Neural progenitor cell (in vitro differentiated cells): ENCODE results near the gene SART1. TPM values are rescaled to one million over a fixed set of nuclear protein-coding genes. Genes with fewer than 3 reads are reported as not detected.
"Not testable (repeated sequence)": the region's sequence is repeated elsewhere in the genome, so short reads cannot be mapped to it uniquely, and the experiment has no call there.

ENCODE experiments used
- DNase-seq: peaks from one replicate; pipeline ENCODE4 v3.0.0-alpha.2; 2016; ENCODE audit warnings: low spot score
- H2AFZ ChIP-seq: fragments of 200-600 bp; sonication (generic); replicated peaks from 2 replicates; pipeline ENCODE4 v1.6.1; 2016; ENCODE audit warnings: antibody characterized with exemption
- H3F3A ChIP-seq: fragments of 200-600 bp; sonication (generic); 2 replicates; pipeline ENCODE4 v1.6.1; 2016; ENCODE audit warnings: antibody characterized with exemption, low read depth
- H3K27ac ChIP-seq: fragments of 200-600 bp; sonication (generic); 2 replicates; pipeline ENCODE4 v1.5.1; 2016; ENCODE audit warnings: mild to moderate bottlenecking
- H3K27me3 ChIP-seq: fragments of 200-600 bp; sonication (generic); 2 replicates; pipeline ENCODE4 v1.6.1; 2016; ENCODE audit warnings: mild to moderate bottlenecking, moderate library complexity
- H3K36me3 ChIP-seq: fragments of 200-600 bp; sonication (generic); 2 replicates; pipeline ENCODE4 v1.5.1; 2016
- H3K4me1 ChIP-seq: fragments of 200-600 bp; sonication (generic); 2 replicates; pipeline ENCODE4 v1.6.1; 2016; ENCODE audit warnings: mixed run types
- H3K4me2 ChIP-seq: fragments of 200-600 bp; sonication (generic); 2 replicates; pipeline ENCODE4 v1.6.1; 2016
- H3K4me3 ChIP-seq: fragments of 200-600 bp; sonication (generic); 2 replicates; pipeline ENCODE4 v1.5.1; 2016
- H3K79me2 ChIP-seq: fragments of 200-600 bp; sonication (generic); 2 replicates; pipeline ENCODE4 v1.6.1; 2016; ENCODE audit warnings: low read depth
- H3K9ac ChIP-seq: fragments of 200-600 bp; sonication (generic); 2 replicates; pipeline ENCODE4 v1.6.1; 2016
- H3K9me3 ChIP-seq: fragments of 200-600 bp; sonication (generic); 2 replicates; pipeline ENCODE4 v1.5.1; 2016; ENCODE audit warnings: low read depth
- H4K20me1 ChIP-seq: fragments of 200-600 bp; sonication (generic); 2 replicates; pipeline ENCODE4 v1.6.1; 2016; ENCODE audit warnings: low read depth
- H3K27ac Mint-ChIP-seq: 3 replicates; pipeline ENCODE4 v1.8.0; 2021; ENCODE audit warnings: mixed read lengths
- H3K27me3 Mint-ChIP-seq: 2 replicates; pipeline ENCODE4 v1.8.0; 2022; ENCODE audit warnings: low read depth, mild to moderate bottlenecking, inconsistent platforms, moderate library complexity, mixed read lengths; ENCODE audit not compliant: insufficient read depth
- H3K36me3 Mint-ChIP-seq: 3 replicates; pipeline ENCODE4 v1.8.0; 2021; ENCODE audit warnings: mixed read lengths
- H3K4me1 Mint-ChIP-seq: 3 replicates; pipeline ENCODE4 v1.8.0; 2021; ENCODE audit warnings: mixed read lengths
- H3K4me3 Mint-ChIP-seq: 3 replicates; pipeline ENCODE4 v1.8.0; 2021; ENCODE audit warnings: mild to moderate bottlenecking, moderate library complexity, mixed read lengths
- H3K9me3 Mint-ChIP-seq: 3 replicates; pipeline ENCODE4 v1.8.0; 2020; ENCODE audit warnings: mixed read lengths
- EZH2 ChIP-seq: fragments of 200-600 bp; sonication (generic); IDR thresholded peaks from 2 replicates; pipeline ENCODE4 v1.6.1; 2017; ENCODE audit warnings: antibody characterized with exemption, mild to moderate bottlenecking, moderate library complexity
- EZH2phosphoT487 ChIP-seq: fragments of 200-600 bp; sonication (generic); IDR thresholded peaks from 2 replicates; pipeline ENCODE4 v1.6.1; 2017; ENCODE audit warnings: antibody characterized with exemption
- total RNA-seq: library from RNA; depleted of rRNA; stranded (reverse); fragments of >200 nt; gene quantifications from 2 replicates; pipeline ENCODE4 v1.2.3, GENCODE V29; 2015; ENCODE audit warnings: low replicate concordance
- TF ChIP-seq, protein P1 (sequence below): fragments of 200-600 bp; sonication (generic); IDR thresholded peaks from 2 replicates; pipeline ENCODE4 v1.5.1; 2017; ENCODE audit warnings: antibody characterized with exemption, mild to moderate bottlenecking

Gene SART1
- total RNA-seq, 1 donor from 2014 or later = 8.6 TPM

DNA sequence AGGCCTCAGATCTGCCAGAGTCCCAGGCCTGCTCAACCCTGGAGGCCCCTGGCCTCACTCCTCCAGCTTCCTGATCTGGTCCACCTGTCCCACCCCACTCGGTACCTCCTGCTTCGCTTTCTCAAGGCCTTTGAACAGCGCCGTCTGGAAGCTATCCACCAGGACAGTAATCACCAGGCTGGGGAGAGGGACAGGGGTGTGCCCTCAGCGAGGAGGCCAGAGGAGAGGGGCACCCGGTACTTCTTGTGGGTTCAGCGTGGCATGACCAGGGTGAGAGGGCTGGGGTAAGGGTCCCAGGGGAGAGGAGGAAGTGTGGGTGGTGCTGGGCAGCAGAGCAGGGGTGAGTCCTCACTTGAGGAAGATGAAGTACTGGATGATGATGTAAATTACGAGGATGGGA lies 58.7 kb downstream of the SART1 start:
- peaks cover 4% of the 10 kb centered on the region for H3K4me1 Mint-ChIP-seq
- no peak overlapping the region for H3K27ac Mint-ChIP-seq
- no peaks in the 10 kb centered on the region for H4K20me1 ChIP-seq
- H3K36me3 ChIP-seq = no peaks in the 10 kb centered on the region
- no peak overlapping the region for H3K4me3 Mint-ChIP-seq
- H3K27me3 ChIP-seq = peaks cover 29% of the 10 kb centered on the region
- H3K4me2 ChIP-seq = no peak overlapping the region
- H3K4me3 ChIP-seq = no peak overlapping the region
- TF ChIP-seq EZH2phosphoT487 = no peak
- no peak for TF ChIP-seq EZH2
- no peaks in the 10 kb centered on the region for H3K9me3 Mint-ChIP-seq
- no peaks in the 10 kb centered on the region for H3K79me2 ChIP-seq
- no peaks in the 10 kb centered on the region for H3F3A ChIP-seq
- H3K36me3 Mint-ChIP-seq = no peaks in the 10 kb centered on the region
- no peak overlapping the region for H2AFZ ChIP-seq
- no peaks in the 10 kb centered on the region for H3K4me1 ChIP-seq
- H3K9ac ChIP-seq = no peak overlapping the region
- no peak for DNase-seq
- H3K27ac ChIP-seq = no peak overlapping the region
- peaks cover 12% of the 10 kb centered on the region for H3K27me3 Mint-ChIP-seq
- no peaks in the 10 kb centered on the region for H3K9me3 ChIP-seq

DNA sequence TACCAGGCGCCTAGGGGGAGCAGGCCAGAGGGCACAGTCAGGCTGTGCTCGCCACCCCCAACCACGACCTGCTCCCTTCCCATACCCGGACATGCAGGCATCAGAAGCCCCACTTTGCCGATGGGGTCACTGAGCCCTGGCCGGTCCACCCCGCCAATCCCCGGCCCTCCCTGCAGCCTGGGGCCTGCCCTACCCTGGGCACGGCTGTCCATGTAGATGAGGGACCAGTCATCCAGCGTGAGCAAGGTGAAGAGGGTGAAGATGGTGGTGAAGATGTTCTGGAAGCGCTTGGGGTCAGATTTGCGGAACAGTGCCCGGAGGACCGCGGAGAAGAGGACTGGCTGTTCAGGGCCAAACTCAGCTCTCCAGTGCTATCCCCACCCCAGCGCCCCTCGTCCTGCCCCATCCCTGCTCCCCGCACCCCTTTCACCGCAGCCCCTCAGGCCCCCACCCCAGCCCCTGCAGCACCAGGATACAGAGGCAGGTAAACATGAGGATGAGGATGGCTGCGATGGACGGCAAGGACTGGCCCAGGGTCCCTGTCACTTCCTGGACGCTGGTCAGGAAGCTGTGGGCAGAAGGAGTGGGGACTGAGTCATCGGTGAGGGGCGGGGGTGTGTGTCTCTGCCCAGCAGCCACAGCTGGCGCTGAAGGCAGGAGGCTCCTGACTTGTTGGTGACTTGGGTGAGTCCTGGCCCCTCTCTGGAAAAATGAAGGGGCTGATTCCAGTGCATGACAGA lies 59.3 kb downstream of the SART1 start:
- H3F3A ChIP-seq = no peaks in the 10 kb centered on the region
- no peaks in the 10 kb centered on the region for H3K36me3 Mint-ChIP-seq
- no peak overlapping the region for H3K4me3 Mint-ChIP-seq
- H3K36me3 ChIP-seq = no peaks in the 10 kb centered on the region
- no peak overlapping the region for H3K27ac Mint-ChIP-seq
- H3K4me2 ChIP-seq = no peak overlapping the region
- TF ChIP-seq EZH2phosphoT487 = no peak
- no peak for TF ChIP-seq EZH2
- TF ChIP-seq, protein P1, sequence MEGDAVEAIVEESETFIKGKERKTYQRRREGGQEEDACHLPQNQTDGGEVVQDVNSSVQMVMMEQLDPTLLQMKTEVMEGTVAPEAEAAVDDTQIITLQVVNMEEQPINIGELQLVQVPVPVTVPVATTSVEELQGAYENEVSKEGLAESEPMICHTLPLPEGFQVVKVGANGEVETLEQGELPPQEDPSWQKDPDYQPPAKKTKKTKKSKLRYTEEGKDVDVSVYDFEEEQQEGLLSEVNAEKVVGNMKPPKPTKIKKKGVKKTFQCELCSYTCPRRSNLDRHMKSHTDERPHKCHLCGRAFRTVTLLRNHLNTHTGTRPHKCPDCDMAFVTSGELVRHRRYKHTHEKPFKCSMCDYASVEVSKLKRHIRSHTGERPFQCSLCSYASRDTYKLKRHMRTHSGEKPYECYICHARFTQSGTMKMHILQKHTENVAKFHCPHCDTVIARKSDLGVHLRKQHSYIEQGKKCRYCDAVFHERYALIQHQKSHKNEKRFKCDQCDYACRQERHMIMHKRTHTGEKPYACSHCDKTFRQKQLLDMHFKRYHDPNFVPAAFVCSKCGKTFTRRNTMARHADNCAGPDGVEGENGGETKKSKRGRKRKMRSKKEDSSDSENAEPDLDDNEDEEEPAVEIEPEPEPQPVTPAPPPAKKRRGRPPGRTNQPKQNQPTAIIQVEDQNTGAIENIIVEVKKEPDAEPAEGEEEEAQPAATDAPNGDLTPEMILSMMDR = no peak
- H3K4me1 Mint-ChIP-seq = peaks cover 4% of the 10 kb centered on the region
- H2AFZ ChIP-seq = no peak overlapping the region
- H3K9ac ChIP-seq = no peak overlapping the region
- H3K79me2 ChIP-seq = no peaks in the 10 kb centered on the region
- no peaks in the 10 kb centered on the region for H4K20me1 ChIP-seq
- DNase-seq = no peak
- H3K27me3 Mint-ChIP-seq = peaks cover 12% of the 10 kb centered on the region
- no peak overlapping the region for H3K4me3 ChIP-seq
- H3K27me3 ChIP-seq = peaks cover 29% of the 10 kb centered on the region
- H3K9me3 Mint-ChIP-seq = no peaks in the 10 kb centered on the region
- H3K27ac ChIP-seq = no peak overlapping the region
- H3K4me1 ChIP-seq = no peaks in the 10 kb centered on the region
- no peaks in the 10 kb centered on the region for H3K9me3 ChIP-seq

DNA sequence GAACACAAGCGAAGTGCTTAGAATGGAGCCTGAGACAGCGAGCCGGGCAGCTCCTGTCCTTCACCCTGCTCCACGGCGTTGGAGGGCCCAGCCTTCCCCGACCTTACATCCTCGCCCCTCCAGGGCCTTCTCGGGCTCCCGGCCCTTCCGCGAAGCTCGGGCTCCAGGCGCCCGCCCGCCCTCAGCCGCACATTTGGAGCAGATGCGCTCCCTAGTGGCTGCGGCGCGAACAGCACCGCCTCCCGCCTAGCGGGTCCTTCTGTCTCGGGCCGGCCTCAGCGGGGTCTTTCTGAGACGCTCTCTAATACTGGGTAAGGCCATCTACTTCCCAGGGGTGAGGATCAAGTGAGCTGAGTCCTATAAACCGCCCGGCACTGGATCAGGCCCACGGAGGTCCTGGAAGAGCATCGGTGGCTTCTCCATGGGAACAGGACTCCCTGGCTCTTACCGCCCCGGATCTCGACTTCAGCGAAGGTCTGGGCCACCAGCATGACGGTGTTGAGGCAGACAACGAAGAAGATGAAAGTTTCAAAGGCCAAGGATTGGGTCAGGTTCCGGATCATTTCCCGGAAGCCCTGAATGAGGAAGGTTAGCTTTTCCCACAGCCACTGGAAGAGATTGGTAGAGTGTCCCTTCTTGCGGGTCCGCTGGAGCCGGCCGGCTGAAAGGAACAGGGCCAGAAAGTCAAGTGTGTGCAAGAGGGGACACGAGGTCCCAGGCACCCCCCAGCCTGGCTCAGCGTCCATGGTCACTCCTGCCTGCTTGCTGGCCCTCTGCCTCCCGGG lies 61.1 kb downstream of the SART1 start:
- Mint-ChIP-seq H3K9me3 (no peaks in the 10 kb centered on the region), H3K4me3 (peak overlapping the region; percentile 7), H3K4me1 (peaks cover 4% of the 10 kb centered on the region), H3K36me3 (no peaks in the 10 kb centered on the region), H3K27me3 (peaks cover 12% of the 10 kb centered on the region), H3K27ac (peak overlapping the region; percentile 35)
- H3K9ac ChIP-seq = no peak overlapping the region
- H3K4me2 ChIP-seq = no peak overlapping the region
- H3K79me2 ChIP-seq = no peaks in the 10 kb centered on the region
- no peaks in the 10 kb centered on the region for H3K36me3 ChIP-seq
- peak; percentile 90 for DNase-seq
- no peaks in the 10 kb centered on the region for H3K9me3 ChIP-seq
- H3K4me1 ChIP-seq = no peaks in the 10 kb centered on the region
- H3F3A ChIP-seq = no peaks in the 10 kb centered on the region
- TF ChIP-seq EZH2 (peak; percentile 71), EZH2phosphoT487 (peak; percentile 33)
- TF ChIP-seq, protein P1 = peak; percentile 94
- H4K20me1 ChIP-seq = no peaks in the 10 kb centered on the region
- peak overlapping the region; percentile 82 for H2AFZ ChIP-seq
- peaks cover 29% of the 10 kb centered on the region for H3K27me3 ChIP-seq
- H3K4me3 ChIP-seq = no peak overlapping the region
- H3K27ac ChIP-seq = no peak overlapping the region

DNA sequence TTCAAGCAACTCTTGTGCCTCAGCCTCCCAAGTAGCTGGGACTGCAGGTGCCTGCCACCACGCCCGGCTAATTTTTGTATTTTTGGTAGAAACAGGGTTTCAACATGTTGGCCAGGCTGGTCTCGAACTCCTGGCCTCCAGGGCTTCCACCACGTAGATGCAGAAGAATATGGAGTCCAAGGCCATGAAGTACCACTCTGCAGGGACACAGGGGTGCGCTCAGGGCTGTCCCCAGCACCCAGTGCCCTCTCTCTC lies 61.6 kb downstream of the SART1 start:
- not testable (repeated sequence) for H3K9me3 Mint-ChIP-seq, H3K9me3 ChIP-seq, H3K36me3 ChIP-seq, H3K79me2 ChIP-seq, H3K4me3 ChIP-seq, H3K9ac ChIP-seq, H4K20me1 ChIP-seq, H3K4me1 ChIP-seq, H3K4me2 ChIP-seq, H2AFZ ChIP-seq, DNase-seq, H3F3A ChIP-seq, H3K4me1 Mint-ChIP-seq, H3K36me3 Mint-ChIP-seq, H3K27ac ChIP-seq, H3K27ac Mint-ChIP-seq, H3K4me3 Mint-ChIP-seq
- H3K27me3 Mint-ChIP-seq = peaks cover 13% of the 10 kb centered on the region
- peaks cover 29% of the 10 kb centered on the region for H3K27me3 ChIP-seq
